LNCAP (cell line): ENCODE data around the gene CIRBP.

ENCODE experiments used
- TF ChIP-seq, protein P1 (sequence below): fragments of 450-650 bp; IDR thresholded peaks from 2 replicates; pipeline ENCODE4 v1.5.1; 2017; ENCODE audit warnings: mild to moderate bottlenecking

Gene CIRBP

DNA sequence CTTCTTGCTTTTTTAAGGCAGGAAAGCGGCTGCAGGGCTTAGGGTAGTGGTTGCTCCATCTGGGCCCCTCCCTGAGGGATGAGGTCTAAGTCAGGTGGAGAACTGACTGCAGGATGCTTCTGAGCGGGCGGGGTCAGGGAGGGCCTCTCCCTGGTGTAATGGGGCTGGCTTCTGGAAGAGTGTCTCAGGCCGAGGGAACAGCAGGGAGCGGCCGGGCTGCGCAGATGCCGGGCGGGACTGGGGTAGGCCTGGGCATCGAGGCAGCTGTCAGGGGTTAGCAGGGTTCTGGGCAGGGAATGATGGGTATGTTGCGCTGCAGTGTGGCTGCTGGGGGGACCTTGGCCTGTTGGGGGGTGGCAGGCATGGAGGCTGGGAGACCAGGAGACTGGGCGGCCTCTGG, 8.9 kb downstream of the CIRBP start:
- TF ChIP-seq, protein P1, sequence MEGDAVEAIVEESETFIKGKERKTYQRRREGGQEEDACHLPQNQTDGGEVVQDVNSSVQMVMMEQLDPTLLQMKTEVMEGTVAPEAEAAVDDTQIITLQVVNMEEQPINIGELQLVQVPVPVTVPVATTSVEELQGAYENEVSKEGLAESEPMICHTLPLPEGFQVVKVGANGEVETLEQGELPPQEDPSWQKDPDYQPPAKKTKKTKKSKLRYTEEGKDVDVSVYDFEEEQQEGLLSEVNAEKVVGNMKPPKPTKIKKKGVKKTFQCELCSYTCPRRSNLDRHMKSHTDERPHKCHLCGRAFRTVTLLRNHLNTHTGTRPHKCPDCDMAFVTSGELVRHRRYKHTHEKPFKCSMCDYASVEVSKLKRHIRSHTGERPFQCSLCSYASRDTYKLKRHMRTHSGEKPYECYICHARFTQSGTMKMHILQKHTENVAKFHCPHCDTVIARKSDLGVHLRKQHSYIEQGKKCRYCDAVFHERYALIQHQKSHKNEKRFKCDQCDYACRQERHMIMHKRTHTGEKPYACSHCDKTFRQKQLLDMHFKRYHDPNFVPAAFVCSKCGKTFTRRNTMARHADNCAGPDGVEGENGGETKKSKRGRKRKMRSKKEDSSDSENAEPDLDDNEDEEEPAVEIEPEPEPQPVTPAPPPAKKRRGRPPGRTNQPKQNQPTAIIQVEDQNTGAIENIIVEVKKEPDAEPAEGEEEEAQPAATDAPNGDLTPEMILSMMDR: no peak

DNA sequence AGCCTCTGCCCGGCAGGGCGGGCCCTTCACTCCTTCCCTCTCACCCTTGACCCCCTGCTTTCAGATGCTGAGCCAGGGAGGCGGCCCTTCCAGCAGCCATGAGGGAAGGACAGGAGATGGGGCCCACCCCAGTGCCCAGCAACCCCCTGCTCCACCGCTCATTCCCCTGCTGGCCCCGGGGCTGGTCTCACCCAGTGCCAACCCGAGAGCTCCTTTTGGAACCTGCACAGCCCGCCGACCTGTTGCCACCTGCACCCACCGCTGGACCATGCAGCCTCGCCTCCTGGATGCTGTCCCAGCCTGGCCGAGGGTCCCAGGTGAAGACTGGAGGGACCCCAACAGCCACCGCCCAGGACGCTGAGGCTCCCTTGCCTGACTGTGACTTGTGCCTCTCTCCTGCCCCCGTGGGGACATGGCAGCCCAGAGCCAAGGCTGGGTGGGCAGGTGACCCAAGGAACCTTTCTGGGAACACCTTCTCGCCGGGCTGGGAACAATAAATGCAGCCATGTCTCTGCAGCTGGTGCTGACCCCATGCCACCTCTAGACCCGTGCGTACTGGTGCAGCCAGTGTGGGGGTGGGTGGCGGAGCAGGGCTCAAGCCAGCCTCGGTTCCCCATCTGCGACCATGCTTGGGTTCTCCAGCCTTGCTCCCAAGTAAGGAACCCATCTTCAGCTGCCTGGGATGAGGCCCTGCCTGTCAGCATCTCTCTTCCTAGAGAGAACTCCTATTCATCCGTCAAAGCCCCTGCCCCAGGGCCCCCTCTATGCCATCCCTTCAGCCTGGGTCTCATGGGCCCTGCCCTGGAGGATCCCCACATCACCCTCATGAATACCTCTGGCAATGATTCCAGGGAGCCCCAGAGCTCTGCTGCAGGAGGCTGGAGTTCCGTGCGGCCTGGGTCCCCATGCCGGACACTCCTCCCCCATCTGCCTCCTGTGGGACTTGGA, 9.9 kb downstream of the CIRBP start:
- TF ChIP-seq, protein P1: no peak

DNA sequence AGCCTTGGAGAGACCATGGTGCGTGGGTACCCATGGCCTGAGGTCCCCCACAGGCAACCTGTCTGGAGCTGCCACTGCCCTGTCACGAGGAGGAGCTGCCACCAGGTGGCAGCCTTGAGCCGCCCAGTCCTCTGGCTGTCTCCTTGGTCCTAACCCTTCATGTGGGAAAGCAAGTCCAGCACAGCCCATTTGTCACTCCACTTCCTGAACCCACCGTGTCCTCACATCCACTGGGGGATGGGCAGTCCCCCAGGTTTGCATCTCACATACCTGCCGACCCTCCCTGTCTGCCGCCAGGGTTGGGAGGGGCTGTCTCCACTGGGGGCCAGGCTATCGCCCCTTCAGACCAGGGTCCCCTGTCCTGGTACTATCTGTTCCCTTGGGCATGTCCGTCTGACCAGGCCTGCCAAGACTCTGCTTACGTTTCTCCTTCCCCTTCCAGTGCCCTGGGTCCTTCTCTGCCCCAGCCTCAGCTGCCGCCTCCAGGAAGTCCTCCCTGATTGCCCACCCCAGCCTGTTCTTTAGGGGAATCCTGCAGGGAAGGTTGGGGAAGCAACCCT, 10.7 kb downstream of the CIRBP start:
- TF ChIP-seq, protein P1: peak; percentile 97

DNA sequence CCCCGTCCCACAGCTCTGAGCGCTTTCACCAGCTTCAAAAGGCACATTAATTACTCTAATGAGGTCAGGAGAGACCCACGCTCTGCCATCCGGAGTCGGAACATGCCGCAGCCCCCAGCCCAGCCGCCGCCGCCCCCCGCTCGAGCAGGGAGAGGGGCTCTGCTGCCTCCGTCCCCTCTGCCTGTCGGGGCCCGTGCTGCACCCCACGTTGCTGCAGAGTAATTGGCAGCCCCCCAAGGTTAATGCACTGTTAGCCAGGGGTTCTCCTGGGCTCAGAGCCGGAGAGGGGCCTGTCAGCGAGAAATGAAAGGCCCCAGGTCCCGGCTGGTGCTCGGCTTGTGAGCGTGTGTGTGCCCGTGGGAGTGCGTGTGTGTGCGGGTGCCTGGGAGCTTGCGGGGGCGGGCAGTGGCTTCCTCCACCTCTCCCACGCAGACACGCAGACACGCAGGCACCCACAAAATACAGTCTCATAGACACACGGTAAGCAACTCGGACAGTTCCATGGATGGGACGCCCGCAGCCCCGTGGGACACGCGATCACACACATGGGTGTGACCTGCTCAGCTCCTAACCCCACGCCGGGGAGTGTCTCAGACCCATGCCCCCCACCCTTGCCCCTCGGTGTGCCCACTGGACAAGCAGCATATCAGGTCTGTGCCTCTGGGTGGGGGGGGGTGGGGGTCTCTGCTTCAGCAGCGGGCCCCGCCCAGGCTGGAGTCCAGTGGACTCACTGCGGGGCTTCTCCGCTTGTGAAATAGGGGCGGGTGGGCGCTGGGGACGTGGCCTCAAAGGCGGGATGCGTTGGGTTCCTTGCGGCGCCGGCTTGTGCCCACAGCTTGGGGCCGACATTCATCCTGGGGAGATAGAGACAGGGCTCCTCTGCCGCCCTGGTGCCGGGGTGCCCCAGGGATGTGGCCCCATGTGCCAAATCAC, 11.8 kb downstream of the CIRBP start:
- TF ChIP-seq, protein P1: no peak

GRCh38 chr19:1281569-1282287, 12.6 kb downstream of the CIRBP start:
- TF ChIP-seq, protein P1: no peak

DNA sequence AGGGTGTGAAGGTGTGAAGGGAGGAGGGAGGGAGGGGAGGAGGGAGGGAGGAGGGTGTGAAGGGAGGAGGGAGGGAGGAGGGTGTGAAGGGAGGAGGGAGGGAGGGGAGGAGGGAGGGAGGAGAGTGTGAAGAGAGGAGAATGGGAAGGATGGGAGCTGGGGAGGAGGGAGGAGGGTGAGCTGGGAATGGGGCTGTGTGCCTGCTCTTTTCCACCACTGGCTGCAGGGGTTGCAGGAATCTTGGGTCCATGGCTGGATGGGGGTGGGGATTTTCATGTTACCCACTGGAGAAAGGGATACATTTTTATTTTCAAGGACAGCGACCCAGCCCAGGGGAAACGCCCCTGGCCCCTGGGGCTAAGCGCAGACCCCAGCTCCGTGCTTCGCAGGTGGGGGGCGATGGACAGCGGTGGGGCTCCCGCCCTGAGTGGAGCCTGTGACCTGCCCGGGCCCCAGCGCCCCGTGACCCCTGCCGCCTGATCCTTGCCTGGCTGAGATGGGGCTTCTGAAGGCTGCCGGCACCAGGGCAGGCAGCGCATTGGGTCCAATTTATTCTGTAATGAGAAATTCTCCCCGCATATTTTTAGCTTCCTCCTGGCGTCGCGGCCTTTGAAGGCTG, 13.6 kb downstream of the CIRBP start:
- TF ChIP-seq, protein P1: no peak
